Peyer's patch (tissue), 4 donors: ENCODE data around the gene DGCR2.

Experiments
- CTCF ChIP-seq, 6 experiments: fragments of 450-650 bp in 4 of 6; fragments of 200-600 bp in 2 of 6; sonication (generic) in 1 of 6; IDR thresholded peaks; one replicate each; pipeline ENCODE4 v1.5.1; 2017 to 2019; ENCODE audit warnings: antibody characterized with exemption in 6 of 6, mild to moderate bottlenecking in 3 of 6, moderate library complexity in 1 of 6
- POLR2A ChIP-seq, 2 donors: fragments of 450-650 bp; IDR thresholded peaks; one replicate each; pipeline ENCODE4 v1.5.1; 2017; ENCODE audit warnings: antibody characterized with exemption in 2 of 2, mild to moderate bottlenecking in 2 of 2, moderate library complexity in 2 of 2

DNA sequence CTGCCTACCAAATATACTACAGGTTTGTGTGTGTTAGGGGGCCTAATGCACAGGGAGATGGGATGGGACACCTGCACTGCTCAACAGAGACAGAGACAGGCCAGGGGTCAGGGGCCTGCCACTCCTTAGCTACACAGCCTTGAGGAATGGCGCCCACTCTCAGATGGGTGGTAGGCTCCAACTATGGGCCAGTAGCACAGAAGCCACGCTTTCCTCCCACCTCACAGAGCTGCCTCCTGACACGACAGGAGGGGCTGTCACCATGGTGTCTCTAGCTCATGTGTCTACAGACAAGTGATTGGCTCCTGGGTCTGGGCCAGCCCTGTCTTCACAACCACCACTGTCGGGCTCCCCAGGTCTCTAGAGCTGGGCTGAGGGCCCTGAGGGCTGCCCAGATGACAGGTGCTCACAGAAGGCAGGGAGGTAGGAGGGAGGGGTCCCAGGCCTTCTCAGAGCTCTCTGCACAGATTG lies 81.8 kb downstream of the DGCR2 start:
- TF ChIP-seq POLR2A (IDR thresholded peaks at IDR 0.05) = no peak
- TF ChIP-seq CTCF (IDR thresholded peaks at IDR 0.05) = no peak
